Bronchial epithelial cell (primary cell): ENCODE results near the gene ANTXR2. TPM values are rescaled to one million over a fixed set of nuclear protein-coding genes. Genes with fewer than 3 reads are reported as not detected.

Experiments used
- DNase-seq: peaks from one replicate; pipeline ENCODE4 v3.0.0-alpha.2; 2010; ENCODE audit warnings: low read depth
- FAIRE-seq: peaks from 2 replicates; lab custom pipeline; 2011; peaks lifted over from hg19 to GRCh38; lab: Jason Lieb, UNC
- H3K27me3 ChIP-seq: 2 replicates; pipeline ENCODE4 v1.5.1; 2011; ENCODE audit warnings: low read length; ENCODE audit not compliant: control insufficient read depth, insufficient read depth
- H3K36me3 ChIP-seq: 2 replicates; pipeline ENCODE4 v1.5.1; 2011; ENCODE audit warnings: low read length; ENCODE audit not compliant: control insufficient read depth, insufficient read depth
- H3K4me3 ChIP-seq: 2 replicates; pipeline ENCODE4 v1.5.1; 2011; ENCODE audit warnings: mild to moderate bottlenecking, low read depth, low read length, control low read depth
- total RNA-seq: library from RNA; depleted of rRNA; stranded (reverse); fragments of >200 nt; gene quantifications from 2 replicates; pipeline ENCODE4 v1.2.1, GENCODE V29; 2014
- TF ChIP-seq, protein P1 (sequence below): IDR thresholded peaks from 2 replicates; pipeline ENCODE4 v1.5.1; 2011; ENCODE audit warnings: mild to moderate bottlenecking, moderate library complexity, low read length, control low read depth, inconsistent platforms; ENCODE audit not compliant: insufficient read depth, severe bottlenecking

Gene ANTXR2
- total RNA-seq, 1 donor from 2014 or later, result 35.5 TPM

DNA sequence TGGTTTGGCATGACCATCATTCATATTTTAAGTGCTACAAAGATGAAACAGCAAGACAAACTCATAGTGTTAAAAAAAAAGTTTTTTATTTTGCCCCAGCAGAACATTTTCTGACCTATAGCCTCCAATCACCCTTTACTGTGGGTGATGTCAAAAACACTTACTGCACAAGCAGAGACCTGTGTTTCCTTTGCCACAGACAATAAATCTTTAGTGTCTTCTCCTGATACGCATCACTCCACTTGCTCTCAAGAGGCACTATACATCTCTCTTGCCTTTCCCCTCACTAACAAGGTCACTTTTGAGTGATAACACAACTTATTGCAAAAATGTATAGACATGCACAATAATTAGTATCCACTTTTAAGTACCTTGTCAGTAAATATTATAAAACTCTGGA lies 125.6 kb downstream of the ANTXR2 start:
- Histone ChIP-seq H3K27me3 (no peaks in the 10 kb centered on the region), H3K4me3 (no peak overlapping the region), H3K36me3 (no peaks in the 10 kb centered on the region)
- DNase-seq (no peak), FAIRE-seq (no peak)
- TF ChIP-seq, protein P1, sequence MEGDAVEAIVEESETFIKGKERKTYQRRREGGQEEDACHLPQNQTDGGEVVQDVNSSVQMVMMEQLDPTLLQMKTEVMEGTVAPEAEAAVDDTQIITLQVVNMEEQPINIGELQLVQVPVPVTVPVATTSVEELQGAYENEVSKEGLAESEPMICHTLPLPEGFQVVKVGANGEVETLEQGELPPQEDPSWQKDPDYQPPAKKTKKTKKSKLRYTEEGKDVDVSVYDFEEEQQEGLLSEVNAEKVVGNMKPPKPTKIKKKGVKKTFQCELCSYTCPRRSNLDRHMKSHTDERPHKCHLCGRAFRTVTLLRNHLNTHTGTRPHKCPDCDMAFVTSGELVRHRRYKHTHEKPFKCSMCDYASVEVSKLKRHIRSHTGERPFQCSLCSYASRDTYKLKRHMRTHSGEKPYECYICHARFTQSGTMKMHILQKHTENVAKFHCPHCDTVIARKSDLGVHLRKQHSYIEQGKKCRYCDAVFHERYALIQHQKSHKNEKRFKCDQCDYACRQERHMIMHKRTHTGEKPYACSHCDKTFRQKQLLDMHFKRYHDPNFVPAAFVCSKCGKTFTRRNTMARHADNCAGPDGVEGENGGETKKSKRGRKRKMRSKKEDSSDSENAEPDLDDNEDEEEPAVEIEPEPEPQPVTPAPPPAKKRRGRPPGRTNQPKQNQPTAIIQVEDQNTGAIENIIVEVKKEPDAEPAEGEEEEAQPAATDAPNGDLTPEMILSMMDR, result no peak

DNA sequence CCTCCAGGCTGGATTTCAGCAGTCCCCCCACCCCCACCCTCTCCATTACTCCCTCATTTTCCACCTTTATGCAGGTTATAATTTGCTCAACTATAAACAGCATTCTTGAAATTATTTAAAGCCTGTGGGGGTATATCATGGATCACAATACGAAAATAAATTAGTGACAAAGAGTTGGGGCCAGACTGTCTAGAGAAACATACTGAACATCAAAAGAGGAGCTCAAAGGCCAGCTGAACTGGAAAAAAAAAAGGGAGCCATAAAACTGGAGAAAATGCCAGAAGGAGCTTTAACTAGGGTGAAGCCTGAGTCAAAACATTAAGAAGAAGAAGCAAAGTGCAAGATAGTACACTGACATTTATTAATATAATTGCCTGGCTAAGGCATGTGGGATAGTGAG lies 137.8 kb downstream of the ANTXR2 start:
- FAIRE-seq (no peak), DNase-seq (no peak)
- H3K27me3 ChIP-seq, result no peaks in the 10 kb centered on the region
- H3K36me3 ChIP-seq, result no peaks in the 10 kb centered on the region
- TF ChIP-seq, protein P1, result no peak
- H3K4me3 ChIP-seq, result no peak overlapping the region

DNA sequence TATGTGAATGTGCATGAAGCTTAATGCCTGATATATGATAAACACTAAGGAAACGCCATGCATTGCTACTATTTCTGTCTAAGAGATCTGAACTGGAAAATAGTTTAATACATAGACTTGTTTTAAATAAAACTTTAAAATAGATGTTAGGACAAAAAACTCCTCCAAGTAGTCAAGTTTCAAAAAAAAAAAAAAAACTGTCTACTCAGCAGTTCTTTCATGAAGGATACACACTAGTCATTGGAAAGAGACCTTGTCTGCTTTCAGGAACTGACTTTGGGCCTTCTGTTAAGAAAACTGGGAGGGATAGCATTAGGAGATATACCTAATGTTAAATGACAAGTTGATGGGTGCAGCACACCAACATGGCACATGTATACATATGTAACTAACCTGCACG lies 138.4 kb downstream of the ANTXR2 start:
- no peaks in the 10 kb centered on the region for H3K36me3 ChIP-seq
- H3K27me3 ChIP-seq, result no peaks in the 10 kb centered on the region
- TF ChIP-seq, protein P1, result no peak
- H3K4me3 ChIP-seq, result no peak overlapping the region
- no peak for FAIRE-seq
- no peak for DNase-seq

DNA sequence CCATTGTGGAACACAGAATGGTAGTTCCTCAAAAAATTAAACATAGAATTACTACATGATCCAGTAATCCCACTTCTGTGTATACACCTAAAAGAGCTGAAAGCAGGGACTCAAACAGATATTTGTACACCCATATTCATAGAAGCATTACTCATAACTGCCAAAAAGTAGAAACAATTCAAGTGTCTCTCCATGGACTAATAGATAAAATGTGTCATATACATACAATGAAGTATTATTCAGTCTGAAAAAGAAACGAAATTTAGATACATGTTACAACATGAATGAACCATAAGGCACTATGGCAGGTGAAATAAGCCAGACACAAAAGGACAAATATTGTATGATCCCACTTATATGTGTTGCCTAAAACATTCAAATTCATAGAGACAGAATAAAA lies 145.1 kb downstream of the ANTXR2 start:
- Histone ChIP-seq H3K4me3 (no peak overlapping the region), H3K36me3 (no peaks in the 10 kb centered on the region), H3K27me3 (no peaks in the 10 kb centered on the region)
- DNase-seq (peak; percentile 75), FAIRE-seq (no peak)
- TF ChIP-seq, protein P1, result no peak

DNA sequence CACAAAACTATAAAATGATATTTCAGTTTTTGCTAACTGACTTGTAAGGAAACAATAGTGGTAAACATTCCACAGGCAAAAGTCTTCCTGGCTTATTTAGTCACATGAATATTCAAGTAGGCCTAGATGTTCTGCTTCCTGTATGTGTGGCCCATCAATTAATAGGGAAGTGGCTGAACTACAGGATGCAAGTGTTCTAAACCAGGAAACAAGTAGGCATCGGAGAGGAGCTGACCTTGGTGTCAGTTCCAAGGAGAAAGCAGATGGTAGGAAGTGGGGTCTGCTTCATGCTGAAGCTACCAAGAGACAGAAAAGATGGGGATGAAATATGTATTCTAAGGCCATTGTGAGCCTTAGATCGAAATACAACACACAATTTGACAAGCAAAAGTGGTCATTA lies 149.7 kb downstream of the ANTXR2 start:
- Histone ChIP-seq H3K27me3 (no peaks in the 10 kb centered on the region), H3K36me3 (no peaks in the 10 kb centered on the region), H3K4me3 (no peak overlapping the region)
- DNase-seq, result no peak
- TF ChIP-seq, protein P1, result no peak
- no peak for FAIRE-seq

DNA sequence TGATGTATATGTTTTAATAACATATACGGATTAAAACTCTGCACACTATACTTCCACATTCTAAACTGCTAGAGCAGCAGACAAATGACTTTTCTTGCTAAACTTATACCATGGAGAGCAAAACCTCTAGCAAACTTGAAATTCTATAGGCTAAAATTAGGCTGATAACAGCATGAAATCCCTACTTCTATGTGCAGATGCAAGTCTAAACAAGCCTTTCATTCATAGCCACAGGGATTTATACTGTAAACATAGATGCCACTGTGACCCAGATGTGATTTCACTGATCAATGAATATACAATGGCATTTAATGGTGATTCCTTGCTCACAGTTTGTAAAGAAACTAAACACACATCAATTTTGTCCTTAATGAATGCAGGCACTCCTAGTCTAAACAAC lies 151.0 kb downstream of the ANTXR2 start:
- DNase-seq, result peak; percentile 56
- Histone ChIP-seq H3K4me3 (no peak overlapping the region), H3K36me3 (no peaks in the 10 kb centered on the region), H3K27me3 (no peaks in the 10 kb centered on the region)
- TF ChIP-seq, protein P1, result no peak
- FAIRE-seq, result no peak
